NB4 (cell line): ENCODE measurements around the gene MAPK4.

Source experiments
- MYC ChIP-seq: IDR thresholded peaks from 2 replicates; pipeline ENCODE4 v1.6.1; 2011; ENCODE audit warnings: low read depth, low read length
- POLR2A ChIP-seq: IDR thresholded peaks from 2 replicates; pipeline ENCODE4 v1.6.1; 2011; ENCODE audit warnings: mild to moderate bottlenecking; ENCODE audit not compliant: insufficient read length; ENCODE audit errors: extremely low read depth
- TF ChIP-seq, protein P1 (sequence below): IDR thresholded peaks from one replicate; pipeline ENCODE4 v1.5.1; 2012; ENCODE audit warnings: low read depth, low read length
- TF ChIP-seq, protein P2 (sequence below): IDR thresholded peaks from 2 replicates; pipeline ENCODE4 v1.6.1; 2011; ENCODE audit warnings: low read depth, low read length

DNA sequence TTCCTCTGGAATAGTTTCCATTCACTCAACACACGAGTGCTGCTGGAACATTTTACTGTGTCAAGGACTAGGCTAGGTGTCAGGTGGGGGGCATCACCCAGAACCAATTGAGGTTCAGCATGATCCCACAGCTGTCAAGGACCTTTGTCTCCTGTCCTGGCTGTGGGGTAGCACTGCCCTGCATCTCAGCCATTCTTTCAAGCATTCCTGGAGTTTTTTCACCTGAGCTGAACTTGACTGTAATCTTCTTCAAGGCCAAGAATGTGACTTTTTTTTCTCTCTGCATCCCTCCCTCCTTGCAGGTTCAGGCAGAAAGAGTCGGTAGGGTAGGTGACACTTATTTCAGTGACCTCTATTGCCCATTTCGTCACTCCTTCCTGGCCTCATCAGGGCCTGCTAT is 3.5 kb downstream of the MAPK4 start:
- TF ChIP-seq, protein P1, sequence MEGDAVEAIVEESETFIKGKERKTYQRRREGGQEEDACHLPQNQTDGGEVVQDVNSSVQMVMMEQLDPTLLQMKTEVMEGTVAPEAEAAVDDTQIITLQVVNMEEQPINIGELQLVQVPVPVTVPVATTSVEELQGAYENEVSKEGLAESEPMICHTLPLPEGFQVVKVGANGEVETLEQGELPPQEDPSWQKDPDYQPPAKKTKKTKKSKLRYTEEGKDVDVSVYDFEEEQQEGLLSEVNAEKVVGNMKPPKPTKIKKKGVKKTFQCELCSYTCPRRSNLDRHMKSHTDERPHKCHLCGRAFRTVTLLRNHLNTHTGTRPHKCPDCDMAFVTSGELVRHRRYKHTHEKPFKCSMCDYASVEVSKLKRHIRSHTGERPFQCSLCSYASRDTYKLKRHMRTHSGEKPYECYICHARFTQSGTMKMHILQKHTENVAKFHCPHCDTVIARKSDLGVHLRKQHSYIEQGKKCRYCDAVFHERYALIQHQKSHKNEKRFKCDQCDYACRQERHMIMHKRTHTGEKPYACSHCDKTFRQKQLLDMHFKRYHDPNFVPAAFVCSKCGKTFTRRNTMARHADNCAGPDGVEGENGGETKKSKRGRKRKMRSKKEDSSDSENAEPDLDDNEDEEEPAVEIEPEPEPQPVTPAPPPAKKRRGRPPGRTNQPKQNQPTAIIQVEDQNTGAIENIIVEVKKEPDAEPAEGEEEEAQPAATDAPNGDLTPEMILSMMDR: no peak
- no peak for TF ChIP-seq POLR2A
- TF ChIP-seq, protein P2, sequence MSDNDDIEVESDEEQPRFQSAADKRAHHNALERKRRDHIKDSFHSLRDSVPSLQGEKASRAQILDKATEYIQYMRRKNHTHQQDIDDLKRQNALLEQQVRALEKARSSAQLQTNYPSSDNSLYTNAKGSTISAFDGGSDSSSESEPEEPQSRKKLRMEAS: no peak
- no peak for TF ChIP-seq MYC
